Right lobe of liver (tissue), 6 donors: ENCODE data around the gene MMRN2. TPM values are rescaled to one million over a fixed set of nuclear protein-coding genes. Genes with fewer than 3 reads are reported as not detected.
A peak's percentile ranks its signal among the peaks of the same experiment; 100 is the strongest.
"Not testable (repeated sequence)": the region's sequence is repeated elsewhere in the genome, so short reads cannot be mapped to it uniquely, and the experiment has no call there.

ENCODE experiments used
- ATAC-seq, 4 donors: fragments of 200-7000 bp; cut with Tn5 transposase; one replicate each; pipeline ENCODE4 v1.9.1; 2020; ENCODE audit warnings: mild to moderate bottlenecking in 4 of 4, moderate library complexity in 4 of 4
- DNase-seq, 3 donors: peaks; one replicate each; pipeline ENCODE4 v3.0.0-alpha.2; 2020
- H3K27ac ChIP-seq, 3 donors: fragments of 200-600 bp; one replicate each; pipeline ENCODE4 v1.8.0; 2022
- H3K27me3 ChIP-seq, 2 donors: fragments of 200-600 bp; one replicate each; pipeline ENCODE4 v1.8.0; 2022
- H3K36me3 ChIP-seq, 4 donors: fragments of 200-600 bp; sonication (generic) in 1 of 4; one replicate each; pipeline versions ENCODE4 v1.5.1 to v1.8.0; 2017 to 2022; ENCODE audit warnings: control low read depth in 1 of 4
- H3K4me1 ChIP-seq, 4 donors: fragments of 200-600 bp; sonication (generic) in 1 of 4; one replicate each; pipeline versions ENCODE4 v1.5.1 to v1.8.0; 2017 to 2022; ENCODE audit warnings: control low read depth in 1 of 4
- H3K4me3 ChIP-seq, 3 donors: fragments of 200-600 bp; one replicate each; pipeline ENCODE4 v1.8.0; 2022
- H3K9me3 ChIP-seq, 4 donors: fragments of 200-600 bp; sonication (generic) in 1 of 4; one replicate each; pipeline versions ENCODE4 v1.5.1 to v1.8.0; 2017 to 2022; ENCODE audit warnings: control low read depth in 1 of 4
- POLR2A ChIP-seq: fragments of 450-650 bp; IDR thresholded peaks from one replicate; pipeline ENCODE4 v1.6.1; 2017; ENCODE audit warnings: antibody characterized with exemption, mild to moderate bottlenecking
- WGBS: methylation state at CpG from one replicate; pipeline ENCODE4 v1.1.6; 2018; ENCODE audit warnings: low coverage, low lambda C conversion rate; ENCODE audit not compliant: insufficient coverage; ENCODE audit errors: missing lambda C conversion rate; 5-methylcytosine and 5-hydroxymethylcytosine counted together
- intact Hi-C, 2 donors: fragments of 100-400 bp; cut with DNase I; formaldehyde crosslinking; loops; one replicate each; pipeline versions ENCODE4 v1.11.2 to v1.14.1; 2022
- long read RNA-seq: library from polyadenylated mRNA; unstranded; transcript quantifications from one replicate; pipeline ENCODE4 v2.0.0, GENCODE V29; 2019
- total RNA-seq, 6 experiments: library from RNA; depleted of rRNA in 2 of 6; stranded (reverse); fragments of >200 nt in 2 of 6; fragmentation: NEBNext Ultra II Directional in 3 of 6; extraction: Animal tissue kit (Norgen Biotek cat#: 25700) in 3 of 6; gene quantifications; one replicate each; pipeline versions ENCODE4 v1.1.0 to v1.2.4, GENCODE V29; 2016 to 2023
- TF ChIP-seq, protein P1 (sequence below), 4 donors: fragments of 200-600 bp in 3 of 4; fragments of 450-650 bp in 1 of 4; IDR thresholded peaks; one replicate each; pipeline versions ENCODE4 v1.5.1 to v1.8.0; 2016 to 2022; ENCODE audit warnings: antibody characterized with exemption in 4 of 4, mild to moderate bottlenecking in 2 of 4
- donor health status: DM: no; HTN: yes; CAD: no.
- donor health status: DM: no; HTN: no; CAD: no.
- donor health status: DM: no; HTN: no; CAD: no.
- donor health status: DM: no; HTN: yes; CAD: no.
- donor health status: DM: no; HTN: yes; CAD: no.

MMRN2 gene, protein sequence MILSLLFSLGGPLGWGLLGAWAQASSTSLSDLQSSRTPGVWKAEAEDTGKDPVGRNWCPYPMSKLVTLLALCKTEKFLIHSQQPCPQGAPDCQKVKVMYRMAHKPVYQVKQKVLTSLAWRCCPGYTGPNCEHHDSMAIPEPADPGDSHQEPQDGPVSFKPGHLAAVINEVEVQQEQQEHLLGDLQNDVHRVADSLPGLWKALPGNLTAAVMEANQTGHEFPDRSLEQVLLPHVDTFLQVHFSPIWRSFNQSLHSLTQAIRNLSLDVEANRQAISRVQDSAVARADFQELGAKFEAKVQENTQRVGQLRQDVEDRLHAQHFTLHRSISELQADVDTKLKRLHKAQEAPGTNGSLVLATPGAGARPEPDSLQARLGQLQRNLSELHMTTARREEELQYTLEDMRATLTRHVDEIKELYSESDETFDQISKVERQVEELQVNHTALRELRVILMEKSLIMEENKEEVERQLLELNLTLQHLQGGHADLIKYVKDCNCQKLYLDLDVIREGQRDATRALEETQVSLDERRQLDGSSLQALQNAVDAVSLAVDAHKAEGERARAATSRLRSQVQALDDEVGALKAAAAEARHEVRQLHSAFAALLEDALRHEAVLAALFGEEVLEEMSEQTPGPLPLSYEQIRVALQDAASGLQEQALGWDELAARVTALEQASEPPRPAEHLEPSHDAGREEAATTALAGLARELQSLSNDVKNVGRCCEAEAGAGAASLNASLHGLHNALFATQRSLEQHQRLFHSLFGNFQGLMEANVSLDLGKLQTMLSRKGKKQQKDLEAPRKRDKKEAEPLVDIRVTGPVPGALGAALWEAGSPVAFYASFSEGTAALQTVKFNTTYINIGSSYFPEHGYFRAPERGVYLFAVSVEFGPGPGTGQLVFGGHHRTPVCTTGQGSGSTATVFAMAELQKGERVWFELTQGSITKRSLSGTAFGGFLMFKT
- 10 to 100 TPM in 3 of 6 experiments, 1 to 10 TPM in 3; 6.2 to 11.8 (median 9.1) TPM for total RNA-seq
- long read RNA-seq, result 0 reads

DNA sequence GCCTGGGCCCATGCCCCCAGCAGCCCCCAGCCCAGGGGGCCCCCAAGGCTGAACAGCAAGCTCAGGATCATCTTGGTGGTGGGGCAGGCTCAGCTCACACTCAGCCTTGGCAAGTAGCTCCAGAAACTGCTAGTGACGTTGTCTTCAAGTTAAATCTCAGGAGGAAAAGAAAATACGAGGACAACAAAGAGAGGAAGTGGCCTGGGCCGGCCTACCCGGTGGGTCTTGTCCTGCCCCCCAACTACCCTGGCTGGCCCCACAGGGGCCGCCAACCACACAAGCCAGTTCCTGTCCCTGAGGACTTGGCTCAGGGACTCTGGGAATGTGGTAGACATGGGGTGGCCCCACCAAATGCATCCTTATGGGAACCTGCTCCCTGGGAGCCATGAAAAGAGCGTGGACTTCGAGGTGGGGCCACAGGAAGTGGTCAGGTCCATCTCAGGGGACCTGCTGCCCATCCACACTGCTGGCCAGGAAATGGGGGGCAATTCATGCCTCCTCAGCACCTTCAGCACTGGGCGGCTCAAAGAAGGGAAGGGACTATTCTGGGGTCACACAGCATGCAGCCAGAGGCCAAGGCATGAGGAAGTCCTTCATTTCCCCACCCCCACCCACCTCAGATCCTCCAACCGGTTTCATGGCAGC, at the start of gene MMRN2:
TSS of gene MMRN2 (minus strand) at position 145 of the 645 bp plus-strand sequence. CDS start at position 71, 74 bp downstream.
- intact Hi-C loops, result no loop called here
- Histone ChIP-seq H3K36me3 (no peaks in the 10 kb centered on the region), H3K9me3 (no peaks in the 10 kb centered on the region), H3K4me1 (peaks cover 0 to 9% (median 4%) of the 10 kb centered on the region in 4 donors), H3K4me3 (peak within 1 kb of the TSS; percentile 16 to 24 (median 18)), H3K27ac (peak within 1 kb of the TSS; percentile 15 to 75 (median 57)), H3K27me3 (no peaks in the 10 kb centered on the region)
- DNase-seq, result peak in 1 of 3 donors; percentile 49
- WGBS, result 63% methylated on average over 5 of the region's 9 CpGs
- peak; percentile 5 to 18 (median 14) for ATAC-seq
- no peak for TF ChIP-seq POLR2A
- TF ChIP-seq, protein P1, sequence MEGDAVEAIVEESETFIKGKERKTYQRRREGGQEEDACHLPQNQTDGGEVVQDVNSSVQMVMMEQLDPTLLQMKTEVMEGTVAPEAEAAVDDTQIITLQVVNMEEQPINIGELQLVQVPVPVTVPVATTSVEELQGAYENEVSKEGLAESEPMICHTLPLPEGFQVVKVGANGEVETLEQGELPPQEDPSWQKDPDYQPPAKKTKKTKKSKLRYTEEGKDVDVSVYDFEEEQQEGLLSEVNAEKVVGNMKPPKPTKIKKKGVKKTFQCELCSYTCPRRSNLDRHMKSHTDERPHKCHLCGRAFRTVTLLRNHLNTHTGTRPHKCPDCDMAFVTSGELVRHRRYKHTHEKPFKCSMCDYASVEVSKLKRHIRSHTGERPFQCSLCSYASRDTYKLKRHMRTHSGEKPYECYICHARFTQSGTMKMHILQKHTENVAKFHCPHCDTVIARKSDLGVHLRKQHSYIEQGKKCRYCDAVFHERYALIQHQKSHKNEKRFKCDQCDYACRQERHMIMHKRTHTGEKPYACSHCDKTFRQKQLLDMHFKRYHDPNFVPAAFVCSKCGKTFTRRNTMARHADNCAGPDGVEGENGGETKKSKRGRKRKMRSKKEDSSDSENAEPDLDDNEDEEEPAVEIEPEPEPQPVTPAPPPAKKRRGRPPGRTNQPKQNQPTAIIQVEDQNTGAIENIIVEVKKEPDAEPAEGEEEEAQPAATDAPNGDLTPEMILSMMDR (IDR thresholded peaks at IDR 0.05), result no peak

DNA sequence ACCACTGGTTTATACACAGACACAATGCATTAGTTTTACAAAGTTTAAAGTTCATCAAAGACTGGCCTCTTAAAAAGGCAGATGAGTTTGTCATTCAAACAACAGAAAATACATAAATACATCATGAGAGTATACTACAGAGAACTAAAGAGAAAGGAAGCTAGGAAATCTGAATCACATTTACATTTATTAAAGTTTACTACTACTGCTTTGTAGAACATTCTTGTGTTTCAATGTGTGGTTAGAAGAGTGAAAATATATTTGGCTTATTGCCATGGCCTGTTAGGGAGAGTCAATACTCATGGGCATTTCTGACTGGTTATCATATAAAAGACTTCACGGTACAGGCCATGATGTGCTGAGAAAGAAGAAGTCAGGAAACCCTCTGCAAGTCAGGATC, 49.7 kb upstream of the MMRN2 start:
- DNase-seq, H3K27me3 ChIP-seq, ATAC-seq, H3K27ac ChIP-seq, H3K9me3 ChIP-seq, H3K4me3 ChIP-seq, H3K4me1 ChIP-seq, H3K36me3 ChIP-seq, intact Hi-C loops: not testable (repeated sequence)
- 20% methylated on average over 1 of the region's 1 CpG for WGBS

DNA sequence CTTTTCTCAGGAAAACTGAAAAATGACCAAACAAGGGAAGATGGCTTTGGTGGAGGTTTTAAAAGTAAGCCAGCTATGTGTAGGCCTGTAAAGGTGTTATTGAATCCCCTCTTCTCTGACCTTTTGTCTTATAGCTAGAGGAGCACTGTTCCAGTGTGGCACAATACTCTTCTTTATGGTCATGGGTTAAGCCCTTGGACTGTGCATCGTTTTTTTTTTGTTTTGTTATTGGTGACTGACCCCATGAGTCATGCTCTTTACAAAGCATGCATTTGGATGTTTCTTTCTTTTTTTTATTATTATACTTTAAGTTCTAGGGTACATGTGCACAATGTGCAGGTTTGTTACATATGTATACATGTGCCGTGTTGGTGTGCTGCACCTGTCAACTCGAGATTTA, 43.1 kb upstream of the MMRN2 start:
- TF ChIP-seq POLR2A, result no peak
- TF ChIP-seq, protein P1 (IDR thresholded peaks at IDR 0.05), result no peak
- H3K27ac ChIP-seq, result no peak overlapping the region
- ATAC-seq, result no peak

DNA sequence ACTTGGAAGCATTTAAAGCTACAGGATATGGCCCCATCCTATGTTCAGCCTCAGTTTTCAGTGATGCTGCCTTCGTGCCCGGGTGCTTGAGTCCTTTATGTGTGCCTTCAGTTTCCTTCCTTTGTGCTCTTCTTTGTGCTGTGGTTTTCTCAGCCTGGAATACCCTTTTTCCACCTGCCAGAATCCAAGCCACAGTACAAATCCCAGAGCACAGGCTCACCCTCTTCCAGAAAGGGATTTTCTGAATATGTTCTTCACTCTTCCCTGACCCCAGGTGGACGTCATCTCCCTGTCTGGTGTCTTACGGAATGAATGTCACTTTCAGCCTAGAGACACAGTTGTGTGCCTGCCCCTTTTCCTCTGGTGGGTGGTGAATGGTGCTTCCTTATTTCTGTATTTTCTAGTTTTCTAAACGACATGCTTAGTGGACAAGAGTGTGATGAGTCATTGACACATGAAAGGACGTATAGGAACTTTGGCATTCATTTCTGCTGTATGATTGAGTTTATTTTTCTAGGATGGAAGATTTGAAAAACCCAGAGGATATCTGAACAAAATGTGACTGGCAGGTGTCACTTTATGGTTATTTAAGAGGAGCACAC, 42.5 kb upstream of the MMRN2 start:
- H3K4me3 ChIP-seq, H3K36me3 ChIP-seq, H3K4me1 ChIP-seq, H3K27ac ChIP-seq, DNase-seq, H3K9me3 ChIP-seq, H3K27me3 ChIP-seq, intact Hi-C loops: not testable (repeated sequence)
- peak in 1 of 4 donors; percentile 25 for ATAC-seq
- WGBS, result 76% methylated on average over 6 of the region's 6 CpGs

More for the DNA sequence above, 43.1 kb upstream of the MMRN2 start:
- intact Hi-C loops, result no loop called here
- H3K36me3 ChIP-seq, result no peaks in the 10 kb centered on the region
- no peaks in the 10 kb centered on the region for H3K27me3 ChIP-seq
- DNase-seq, result no peak
- 64% methylated on average over 3 of the region's 3 CpGs for WGBS
- H3K4me3 ChIP-seq, result no peak overlapping the region
- H3K9me3 ChIP-seq, result no peaks in the 10 kb centered on the region
- H3K4me1 ChIP-seq, result no peaks in the 10 kb centered on the region

DNA sequence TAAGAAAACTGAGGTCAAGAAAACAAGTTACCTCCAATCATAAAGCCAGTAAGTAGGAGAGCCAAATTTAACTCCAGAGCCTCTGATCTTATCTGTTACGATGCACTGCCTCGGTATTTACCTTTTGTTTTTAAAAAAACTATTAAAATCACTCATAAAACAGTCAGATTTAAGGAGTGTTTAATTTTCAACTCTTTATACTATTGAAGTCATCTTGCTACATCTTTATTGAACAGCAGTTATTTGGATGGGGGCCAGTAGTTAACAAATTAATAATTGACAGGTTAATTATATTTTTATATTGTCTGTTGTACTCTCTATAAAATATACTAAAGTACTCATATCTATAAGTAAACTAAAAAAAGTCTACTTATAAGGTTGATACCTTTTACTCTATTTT, 35.5 kb upstream of the MMRN2 start:
- Histone ChIP-seq H3K36me3 (no peaks in the 10 kb centered on the region), H3K4me3 (no peak overlapping the region), H3K27me3 (no peaks in the 10 kb centered on the region), H3K27ac (no peak overlapping the region), H3K4me1 (no peaks in the 10 kb centered on the region), H3K9me3 (no peaks in the 10 kb centered on the region)
- intact Hi-C loops, result no loop called here
- DNase-seq (no peak), ATAC-seq (no peak)
- no peak for TF ChIP-seq POLR2A
- WGBS, result 61% methylated on average over 2 of the region's 2 CpGs
